Endothelial cell of umbilical vein (primary cell): ENCODE data around the gene TRPV6. TPM values are rescaled to one million over a fixed set of nuclear protein-coding genes. Genes with fewer than 3 reads are reported as not detected.

Experiments
- BruUV-seq: library from RNA; stranded (reverse); fragments of 400-500 nt; replicated peaks from 2 replicates; lab custom pipeline; 2021; lab: Mats Ljungman, UMichigan
- CTCF ChIA-PET: fragments of 300-600, 350-600 bp; sonication (Branson Sonifier 250); formaldehyde crosslinking; loops from one replicate; lab custom pipeline; 2021; ENCODE audit warnings: antibody characterized with exemption, inconsistent platforms; lab: Charles Lee
- POLR2A ChIA-PET: fragments of 300-600, 350-600 bp; sonication (Branson Sonifier 250); formaldehyde crosslinking; loops from one replicate; lab custom pipeline; 2021; ENCODE audit warnings: antibody characterized with exemption, inconsistent platforms; lab: Charles Lee
- DNase-seq: peaks from one replicate; pipeline ENCODE4 v3.0.0-alpha.2; 2011; ENCODE audit warnings: low read depth, low spot score
- FAIRE-seq: peaks from 2 replicates; lab custom pipeline; 2011; peaks lifted over from hg19 to GRCh38; lab: Jason Lieb, UNC
- H2AFZ ChIP-seq: 2 replicates; pipeline ENCODE4 v1.6.0; 2012; ENCODE audit warnings: low read depth, low read length, control low read depth, inconsistent platforms
- H3K27ac ChIP-seq: 2 replicates; pipeline ENCODE4 v1.5.1; 2011; ENCODE audit warnings: low read depth, mild to moderate bottlenecking, control low read depth, low read length, moderate library complexity; ENCODE audit not compliant: insufficient read depth
- H3K27me3 ChIP-seq, 2 experiments: 2 replicates each; pipeline versions ENCODE4 v1.6.0 to v1.6.1; 2011; ENCODE audit warnings: low read length in 2 of 2, mixed read lengths in 1 of 2; ENCODE audit not compliant: control insufficient read depth in 2 of 2, insufficient read depth in 2 of 2
- H3K36me3 ChIP-seq, 2 experiments: 2 replicates in 1 of 2; 3 replicates in 1 of 2; pipeline ENCODE4 v1.5.1; 2011; ENCODE audit warnings: low read length in 2 of 2, mild to moderate bottlenecking in 1 of 2, moderate library complexity in 1 of 2; ENCODE audit not compliant: control insufficient read depth in 2 of 2, insufficient read depth in 2 of 2; ENCODE audit errors: extremely low read depth in 1 of 2
- H3K4me1 ChIP-seq: 3 replicates; pipeline ENCODE4 v1.5.1; 2011; ENCODE audit warnings: mild to moderate bottlenecking, low read length; ENCODE audit not compliant: control insufficient read depth, insufficient read depth; ENCODE audit errors: extremely low read depth
- H3K4me2 ChIP-seq: 2 replicates; pipeline ENCODE4 v1.6.1; 2011; ENCODE audit warnings: low read length, control low read depth, mixed read lengths; ENCODE audit not compliant: insufficient read depth
- H3K4me3 ChIP-seq, 3 experiments: fragments of 200-600 bp in 1 of 3; sonication (generic), shearing (Covaris generic) in 1 of 3; replicated peaks in 1 of 3; 2 replicates each; pipeline ENCODE4 v1.5.1; 2011 to 2016; ENCODE audit warnings: control low read depth in 3 of 3, low read length in 3 of 3, mild to moderate bottlenecking in 2 of 3, inconsistent platforms in 1 of 3, low read depth in 1 of 3, moderate library complexity in 1 of 3; ENCODE audit not compliant: insufficient read depth in 1 of 3
- H3K79me2 ChIP-seq: 2 replicates; pipeline ENCODE4 v1.6.0; 2012; ENCODE audit warnings: low read length, inconsistent platforms; ENCODE audit not compliant: control insufficient read depth, insufficient read depth
- H3K9ac ChIP-seq: replicated peaks from 2 replicates; pipeline ENCODE3; 2011; ENCODE audit warnings: low read length, control low read depth; ENCODE audit not compliant: insufficient read depth; ENCODE audit errors: extremely low read depth
- H3K9me1 ChIP-seq: replicated peaks from 3 replicates; pipeline ENCODE4 v1.6.0; 2011; ENCODE audit warnings: mild to moderate bottlenecking, low read length; ENCODE audit not compliant: control insufficient read depth, insufficient read depth; ENCODE audit errors: extremely low read depth
- H3K9me3 ChIP-seq: replicated peaks from 2 replicates; pipeline ENCODE4 v1.5.1; 2012; ENCODE audit warnings: low read length, inconsistent platforms; ENCODE audit not compliant: control insufficient read depth, insufficient read depth
- H4K20me1 ChIP-seq: replicated peaks from 2 replicates; pipeline ENCODE3; 2011; ENCODE audit warnings: mild to moderate bottlenecking, low read length; ENCODE audit not compliant: control insufficient read depth, insufficient read depth; ENCODE audit errors: extremely low read depth
- EZH2 ChIP-seq: IDR thresholded peaks from 2 replicates; pipeline ENCODE4 v1.6.1; 2012; ENCODE audit warnings: borderline replicate concordance, low read depth, mild to moderate bottlenecking, moderate library complexity, low read length, inconsistent platforms; ENCODE audit not compliant: severe bottlenecking
- FOS ChIP-seq: IDR thresholded peaks from 2 replicates; pipeline ENCODE4 v1.6.1; 2011; ENCODE audit warnings: mild to moderate bottlenecking, low read length, moderate library complexity, borderline replicate concordance; ENCODE audit not compliant: insufficient read depth
- GATA2 ChIP-seq: IDR thresholded peaks from 2 replicates; pipeline ENCODE4 v1.7.0; 2011; ENCODE audit warnings: low read depth, mild to moderate bottlenecking, moderate library complexity, mixed read lengths, low read length; ENCODE audit not compliant: insufficient read length, insufficient read depth
- JUN ChIP-seq: IDR thresholded peaks from 2 replicates; pipeline ENCODE4 v1.6.1; 2011; ENCODE audit warnings: borderline replicate concordance, low read depth; ENCODE audit not compliant: insufficient read length, insufficient read depth
- MAX ChIP-seq: IDR thresholded peaks from 2 replicates; pipeline ENCODE4 v1.6.1; 2011; ENCODE audit not compliant: insufficient read depth, insufficient read length
- MYC ChIP-seq: IDR thresholded peaks from one replicate; pipeline ENCODE4 v1.6.1; 2011; ENCODE audit warnings: mild to moderate bottlenecking, low read depth, low read length
- POLR2A ChIP-seq: IDR thresholded peaks from 2 replicates; pipeline ENCODE4 v1.6.1; 2012; ENCODE audit warnings: low read depth, mild to moderate bottlenecking, control low read depth, low read length
- POLR2AphosphoS5 ChIP-seq: IDR thresholded peaks from 2 replicates; pipeline ENCODE4 v1.6.1; 2012; ENCODE audit warnings: low read depth, mild to moderate bottlenecking, control low read depth, low read length, moderate library complexity; ENCODE audit not compliant: insufficient read depth
- dilution Hi-C: fragments of 300-500 bp; cut with MboI; formaldehyde crosslinking; loops from one replicate; pipeline ENCODE4 v1.15.0; 2019; ENCODE audit warnings: low sequenced_read_pairs; ENCODE audit not compliant: extremely low pct_ligation_motif_present
- intact Hi-C: fragments of 100-400 bp; cut with micrococcal nuclease; formaldehyde crosslinking; loops from one replicate; pipeline ENCODE4 v1.10.0; 2022
- polyA plus RNA-seq, 4 experiments: library from polyadenylated mRNA; depleted of rRNA in 3 of 4; stranded (reverse) in 3 of 4; unstranded in 1 of 4; fragments of >200 nt; gene quantifications; 2 replicates each; pipeline versions ENCODE4 v1.2.1 to v1.2.3, GENCODE V29; 2011 to 2012; ENCODE audit warnings: missing spikeins in 1 of 4
- total RNA-seq: library from RNA; stranded (reverse); gene quantifications from 2 replicates; pipeline ENCODE4 v1.2.3, GENCODE V29; 2021
- TF ChIP-seq, protein P1 (sequence below), 2 donors: IDR thresholded peaks; 1 replicate in 1 of 2; 2 replicates in 1 of 2; pipeline ENCODE4 v1.5.1; 2011; ENCODE audit warnings: low read length in 2 of 2, mild to moderate bottlenecking in 2 of 2, moderate library complexity in 2 of 2, control low read depth in 1 of 2, inconsistent platforms in 1 of 2, low read depth in 1 of 2; ENCODE audit not compliant: insufficient read depth in 1 of 2; ENCODE audit errors: extremely low read depth in 1 of 2

The TRPV6 gene
- total and polyA plus RNA-seq, 2 donors (not counting 3 experiments of a cell fraction or from before 2014, with no cell fraction given) = not detected

DNA sequence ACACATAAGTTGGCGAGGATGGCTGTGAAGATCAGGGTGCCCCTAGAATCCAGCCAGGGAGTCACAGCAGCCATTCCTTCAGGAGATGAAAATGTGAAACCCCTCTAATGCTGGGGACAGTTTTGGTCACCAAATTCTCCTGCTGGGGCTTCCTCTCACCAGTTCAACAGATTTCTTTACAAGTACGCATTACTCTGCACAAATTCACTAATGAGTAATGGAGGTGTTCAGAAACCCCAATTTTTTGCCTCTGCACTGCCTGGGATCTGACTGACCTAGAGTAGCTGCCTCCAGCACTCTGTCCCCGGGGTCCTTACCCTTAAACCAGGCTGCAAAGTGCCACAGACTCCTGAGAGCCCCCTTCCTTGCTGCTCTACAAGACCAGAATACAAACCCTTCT, 31.9 kb upstream of the TRPV6 start:
- no peaks in the 10 kb centered on the region for H3K79me2 ChIP-seq
- H3K27ac ChIP-seq = no peak overlapping the region
- no peak overlapping the region for H2AFZ ChIP-seq
- H3K4me2 ChIP-seq = no peak overlapping the region
- intact Hi-C loops = no loop called here
- no peaks in the 10 kb centered on the region for H3K4me1 ChIP-seq
- peaks cover 0 to 2% of the 10 kb centered on the region in 2 experiments for H3K27me3 ChIP-seq
- DNase-seq (no peak), FAIRE-seq (no peak)
- no TSS peak for BruUV-seq
- dilution Hi-C loops = no loop called here
- no peak overlapping the region for H3K9ac ChIP-seq
- no peaks in the 10 kb centered on the region for H3K36me3 ChIP-seq
- no peaks in the 10 kb centered on the region for H3K9me1 ChIP-seq
- H4K20me1 ChIP-seq = peaks cover 2% of the 10 kb centered on the region
- CTCF ChIA-PET = no interaction called here
- no peaks in the 10 kb centered on the region for H3K9me3 ChIP-seq
- no peak overlapping the region for H3K4me3 ChIP-seq
- TF ChIP-seq POLR2A = no peak
- TF ChIP-seq, protein P1, sequence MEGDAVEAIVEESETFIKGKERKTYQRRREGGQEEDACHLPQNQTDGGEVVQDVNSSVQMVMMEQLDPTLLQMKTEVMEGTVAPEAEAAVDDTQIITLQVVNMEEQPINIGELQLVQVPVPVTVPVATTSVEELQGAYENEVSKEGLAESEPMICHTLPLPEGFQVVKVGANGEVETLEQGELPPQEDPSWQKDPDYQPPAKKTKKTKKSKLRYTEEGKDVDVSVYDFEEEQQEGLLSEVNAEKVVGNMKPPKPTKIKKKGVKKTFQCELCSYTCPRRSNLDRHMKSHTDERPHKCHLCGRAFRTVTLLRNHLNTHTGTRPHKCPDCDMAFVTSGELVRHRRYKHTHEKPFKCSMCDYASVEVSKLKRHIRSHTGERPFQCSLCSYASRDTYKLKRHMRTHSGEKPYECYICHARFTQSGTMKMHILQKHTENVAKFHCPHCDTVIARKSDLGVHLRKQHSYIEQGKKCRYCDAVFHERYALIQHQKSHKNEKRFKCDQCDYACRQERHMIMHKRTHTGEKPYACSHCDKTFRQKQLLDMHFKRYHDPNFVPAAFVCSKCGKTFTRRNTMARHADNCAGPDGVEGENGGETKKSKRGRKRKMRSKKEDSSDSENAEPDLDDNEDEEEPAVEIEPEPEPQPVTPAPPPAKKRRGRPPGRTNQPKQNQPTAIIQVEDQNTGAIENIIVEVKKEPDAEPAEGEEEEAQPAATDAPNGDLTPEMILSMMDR (IDR thresholded peaks at IDR 0.05; ENCODE audit: extremely low read depth in 1 of 2, insufficient read depth in 1 of 2, low read depth in 1 of 2, low read length in 2 of 2) = no peak
- no peak for TF ChIP-seq POLR2AphosphoS5
- no peak for TF ChIP-seq MAX
- no peak for TF ChIP-seq GATA2
- no peak for TF ChIP-seq MYC
- TF ChIP-seq FOS = no peak
- TF ChIP-seq EZH2 = no peak
- TF ChIP-seq JUN = no peak
- POLR2A ChIA-PET = no interaction called here
